Fibroblast of lung (primary cell): ENCODE measurements around the gene PTPRE.
A peak's percentile ranks its signal among the peaks of the same experiment; 100 is the strongest.

ENCODE experiments used
- EZH2 ChIP-seq: IDR thresholded peaks from 2 replicates; pipeline ENCODE4 v1.5.1; 2012; ENCODE audit warnings: low read length, control low read depth, mild to moderate bottlenecking; ENCODE audit errors: missing control alignments
- TF ChIP-seq, protein P1 (sequence below), 2 donors: IDR thresholded peaks in 1 of 2; conservative IDR thresholded peaks in 1 of 2; 1 replicate in 1 of 2; 2 replicates in 1 of 2; pipeline ENCODE4 v1.5.1; 2011 to 2012; ENCODE audit warnings: low read length in 2 of 2, control low read depth in 1 of 2, inconsistent platforms in 1 of 2, low read depth in 1 of 2, mild to moderate bottlenecking in 1 of 2

GRCh38 chr10:127906548-127907377 lies at the start of gene PTPRE:
- TF ChIP-seq, protein P1, sequence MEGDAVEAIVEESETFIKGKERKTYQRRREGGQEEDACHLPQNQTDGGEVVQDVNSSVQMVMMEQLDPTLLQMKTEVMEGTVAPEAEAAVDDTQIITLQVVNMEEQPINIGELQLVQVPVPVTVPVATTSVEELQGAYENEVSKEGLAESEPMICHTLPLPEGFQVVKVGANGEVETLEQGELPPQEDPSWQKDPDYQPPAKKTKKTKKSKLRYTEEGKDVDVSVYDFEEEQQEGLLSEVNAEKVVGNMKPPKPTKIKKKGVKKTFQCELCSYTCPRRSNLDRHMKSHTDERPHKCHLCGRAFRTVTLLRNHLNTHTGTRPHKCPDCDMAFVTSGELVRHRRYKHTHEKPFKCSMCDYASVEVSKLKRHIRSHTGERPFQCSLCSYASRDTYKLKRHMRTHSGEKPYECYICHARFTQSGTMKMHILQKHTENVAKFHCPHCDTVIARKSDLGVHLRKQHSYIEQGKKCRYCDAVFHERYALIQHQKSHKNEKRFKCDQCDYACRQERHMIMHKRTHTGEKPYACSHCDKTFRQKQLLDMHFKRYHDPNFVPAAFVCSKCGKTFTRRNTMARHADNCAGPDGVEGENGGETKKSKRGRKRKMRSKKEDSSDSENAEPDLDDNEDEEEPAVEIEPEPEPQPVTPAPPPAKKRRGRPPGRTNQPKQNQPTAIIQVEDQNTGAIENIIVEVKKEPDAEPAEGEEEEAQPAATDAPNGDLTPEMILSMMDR (conservative IDR thresholded peaks at IDR 0.05 in 1 of 2, IDR thresholded peaks at IDR 0.05 in 1 of 2; ENCODE audit: low read depth in 1 of 2, low read length in 2 of 2): peak; percentile 32 to 40
- TF ChIP-seq EZH2: no peak
